HepG2 (cell line): Measurements from ENCODE around the gene CLRN3. TPM values are rescaled to one million over a fixed set of nuclear protein-coding genes. Genes with fewer than 3 reads are reported as not detected.

Experiments used
- ATAC-seq: fragments of 200-7000 bp; cut with Tn5 transposase; 3 replicates; pipeline ENCODE4 v1.9.1; 2020; ENCODE audit warnings: mild to moderate bottlenecking, moderate library complexity
- BruUV-seq: library from RNA; stranded (reverse); fragments of 400-500 nt; replicated peaks from 2 replicates; lab custom pipeline; 2021; lab: Mats Ljungman, UMichigan
- CTCF ChIA-PET: fragments of 300-600 bp; formaldehyde crosslinking; extraction: SDS; loops from one replicate; lab custom pipeline; 2021; ENCODE audit warnings: low total read pairs, inconsistent platforms, low intra/inter-chr PET ratio; lab: Yijun Ruan, JAX
- POLR2A ChIA-PET: fragments of 350-600 bp; sonication (Branson Sonifier 250); formaldehyde crosslinking; loops from one replicate; lab custom pipeline; 2020; ENCODE audit warnings: antibody characterized with exemption, inconsistent platforms; lab: Yijun Ruan, JAX
- DNase-seq: peaks from one replicate; pipeline ENCODE4 v3.0.0-alpha.2; 2015; ENCODE audit warnings: low spot score
- FAIRE-seq: peaks from 3 replicates; lab custom pipeline; 2011; peaks lifted over from hg19 to GRCh38; lab: Jason Lieb, UNC
- H2AFZ ChIP-seq: one replicate; pipeline ENCODE4 v1.6.1; 2011; ENCODE audit warnings: low read length, inconsistent platforms
- H3K27ac ChIP-seq: fragments of 300-600 bp; 3 replicates; pipeline ENCODE4 v1.8.0; 2011; ENCODE audit warnings: mixed run types, mild to moderate bottlenecking, mixed read lengths, low read length, inconsistent platforms; ENCODE audit not compliant: insufficient read depth; ENCODE audit errors: extremely low read length
- H3K27me3 ChIP-seq, 2 experiments: fragments of 200-600 bp in 1 of 2; 2 replicates in 1 of 2; 3 replicates in 1 of 2; pipeline versions ENCODE4 v1.6.0 to v1.8.0; 2011; ENCODE audit warnings: low read length in 2 of 2, mild to moderate bottlenecking in 2 of 2, moderate library complexity in 2 of 2, inconsistent platforms in 1 of 2; ENCODE audit not compliant: insufficient read depth in 2 of 2, control insufficient read depth in 1 of 2
- H3K36me3 ChIP-seq, 2 experiments: fragments of 200-600 bp in 1 of 2; replicated peaks in 1 of 2; 2 replicates in 1 of 2; 3 replicates in 1 of 2; pipeline versions ENCODE4 v1.5.1 to v1.8.0; 2011; ENCODE audit warnings: low read length in 2 of 2, inconsistent platforms in 1 of 2; ENCODE audit not compliant: insufficient read depth in 2 of 2, control insufficient read depth in 1 of 2
- H3K4me1 ChIP-seq: 2 replicates; pipeline ENCODE4 v1.5.1; 2012; ENCODE audit warnings: low read length, inconsistent platforms; ENCODE audit not compliant: insufficient read depth
- H3K4me2 ChIP-seq: 2 replicates; pipeline ENCODE4 v1.6.0; 2011; ENCODE audit warnings: low read depth, low read length, inconsistent platforms
- H3K4me3 ChIP-seq, 3 experiments: fragments of 200-600 bp in 1 of 3; sonication (generic), shearing (Covaris generic) in 1 of 3; replicated peaks in 1 of 3; 2 replicates each; pipeline ENCODE4 v1.5.1; 2011 to 2016; ENCODE audit warnings: low read length in 3 of 3, inconsistent platforms in 2 of 3, low read depth in 2 of 3, mild to moderate bottlenecking in 2 of 3, control low read depth in 1 of 3, mixed read lengths in 1 of 3; ENCODE audit not compliant: insufficient read depth in 1 of 3
- H3K79me2 ChIP-seq: one replicate; pipeline ENCODE4 v1.6.1; 2011; ENCODE audit warnings: low read length, inconsistent platforms; ENCODE audit not compliant: insufficient read depth
- H3K9ac ChIP-seq: 2 replicates; pipeline ENCODE4 v1.6.0; 2011; ENCODE audit warnings: mild to moderate bottlenecking, low read depth, low read length, inconsistent platforms; ENCODE audit not compliant: insufficient read depth
- H3K9me3 ChIP-seq: 2 replicates; pipeline ENCODE4 v1.5.1; 2012; ENCODE audit warnings: mild to moderate bottlenecking, low read length
- H4K20me1 ChIP-seq: 2 replicates; pipeline ENCODE4 v1.6.0; 2011; ENCODE audit warnings: inconsistent platforms, mild to moderate bottlenecking, low read length, moderate library complexity; ENCODE audit not compliant: insufficient read depth
- ATAD3A ChIP-seq: sonication (generic); formaldehyde crosslinking; IDR thresholded peaks from 2 replicates; pipeline ENCODE4 v1.4.0; 2020; ENCODE audit warnings: missing genetic modification reagents
- CC2D1A ChIP-seq: sonication (generic); formaldehyde crosslinking; IDR thresholded peaks from 2 replicates; pipeline ENCODE4 v1.8.1; 2023; ENCODE audit warnings: mild to moderate bottlenecking, missing genetic modification reagents
- GATAD1 ChIP-seq: IDR thresholded peaks from 2 replicates; pipeline ENCODE4 v1.6.1; 2016; ENCODE audit warnings: missing genetic modification reagents, missing compliant biosample characterization
- HNRNPH1 ChIP-seq: fragments of 200-400 bp; formaldehyde crosslinking; optimal IDR thresholded peaks from 2 replicates; pipeline ENCODE3; 2017; ENCODE audit warnings: mild to moderate bottlenecking, low read depth, low read length
- KAT2B ChIP-seq: fragments of 150-350 bp; IDR thresholded peaks from 2 replicates; pipeline ENCODE4 v1.6.1; 2014; ENCODE audit warnings: low read depth, low read length, borderline replicate concordance
- NR2C2 ChIP-seq: sonication (generic); formaldehyde crosslinking; IDR thresholded peaks from 2 replicates; pipeline ENCODE4 v1.4.0; 2020; ENCODE audit warnings: missing genetic modification reagents, mild to moderate bottlenecking, moderate library complexity, borderline replicate concordance
- NRL ChIP-seq: sonication (generic); formaldehyde crosslinking; IDR thresholded peaks from 2 replicates; pipeline ENCODE4 v1.5.0; 2020; ENCODE audit warnings: missing genetic modification reagents, mild to moderate bottlenecking, moderate library complexity, borderline replicate concordance
- RBM39 ChIP-seq: fragments of 200-400 bp; formaldehyde crosslinking; IDR thresholded peaks from one replicate; pipeline ENCODE4 v1.6.1; 2018; ENCODE audit warnings: antibody characterized with exemption, mild to moderate bottlenecking, low read depth, low read length; ENCODE audit not compliant: poor library complexity, severe bottlenecking
- SALL2 ChIP-seq: sonication (generic); formaldehyde crosslinking; IDR thresholded peaks from 2 replicates; pipeline ENCODE4 v1.8.1; 2023; ENCODE audit warnings: mild to moderate bottlenecking, missing genetic modification reagents, inconsistent platforms
- SMAD1 ChIP-seq: sonication (generic); formaldehyde crosslinking; IDR thresholded peaks from 2 replicates; pipeline ENCODE4 v1.4.0; 2020; ENCODE audit warnings: missing genetic modification reagents, low read depth, mild to moderate bottlenecking, borderline replicate concordance
- TGIF2 ChIP-seq: IDR thresholded peaks from 2 replicates; pipeline ENCODE4 v1.6.1; 2016; ENCODE audit warnings: control low read depth, missing compliant biosample characterization
- THAP8 ChIP-seq: sonication (generic); formaldehyde crosslinking; IDR thresholded peaks from 2 replicates; pipeline ENCODE4 v1.5.1; 2020; ENCODE audit warnings: missing genetic modification reagents, mild to moderate bottlenecking, borderline replicate concordance
- ZBTB1 ChIP-seq: sonication (generic); formaldehyde crosslinking; IDR thresholded peaks from 2 replicates; pipeline ENCODE4 v1.4.0; 2020; ENCODE audit warnings: missing genetic modification reagents, borderline replicate concordance
- ZNF234 ChIP-seq: sonication (generic); formaldehyde crosslinking; conservative IDR thresholded peaks from 2 replicates; pipeline ENCODE4 v1.5.1; 2020; ENCODE audit warnings: mild to moderate bottlenecking, missing genetic modification reagents
- ZNF546 ChIP-seq: sonication (generic); formaldehyde crosslinking; conservative IDR thresholded peaks from 2 replicates; pipeline ENCODE4 v1.8.1; 2023; ENCODE audit warnings: mild to moderate bottlenecking, missing genetic modification reagents
- ZNF724P ChIP-seq: sonication (generic); formaldehyde crosslinking; IDR thresholded peaks from 2 replicates; pipeline ENCODE4 v1.8.0; 2022; ENCODE audit warnings: missing genetic modification reagents, borderline replicate concordance
- ZNF772 ChIP-seq: sonication (generic); formaldehyde crosslinking; IDR thresholded peaks from 2 replicates; pipeline ENCODE4 v1.5.0; 2020; ENCODE audit warnings: mild to moderate bottlenecking, missing genetic modification reagents
- ZNF781 ChIP-seq: sonication (generic); formaldehyde crosslinking; IDR thresholded peaks from 2 replicates; pipeline ENCODE4 v1.5.1; 2020; ENCODE audit warnings: borderline replicate concordance, mild to moderate bottlenecking, missing genetic modification reagents; ENCODE audit errors: not compliant biosample characterization
- ZSCAN9 ChIP-seq: IDR thresholded peaks from 2 replicates; pipeline ENCODE4 v1.6.1; 2016; ENCODE audit warnings: borderline replicate concordance
- WGBS: methylation state at CpG from one replicate; pipeline ENCODE4 v1.1.6; 2017; ENCODE audit warnings: low lambda C conversion rate; 5-methylcytosine and 5-hydroxymethylcytosine counted together
- in situ Hi-C: cut with HindIII; loops from 2 replicates; pipeline ENCODE4 v1.10.0; 2017; ENCODE audit warnings: low pct_unique_long_range_greater_than_20kb; ENCODE audit not compliant: extremely low pct_ligation_motif_present
- intact Hi-C: fragments of 100-400 bp; cut with micrococcal nuclease; formaldehyde crosslinking; loops from one replicate; pipeline ENCODE4 v1.10.0; 2022; ENCODE audit not compliant: unreplicated experiment
- polyA plus RNA-seq, 8 experiments: library from polyadenylated mRNA; depleted of rRNA in 3 of 8; stranded (reverse) in 7 of 8; unstranded in 1 of 8; fragments of >200 nt; fragmentation: Illumina TruSeq in 4 of 8; extraction: Trizol in 4 of 8; gene quantifications; 2 replicates each; pipeline versions ENCODE4 v1.2.1 to v1.2.3, GENCODE V29; 2011 to 2016; ENCODE audit warnings: low read depth in 4 of 8, missing spikeins in 1 of 8, mixed read lengths in 1 of 8; ENCODE audit not compliant: insufficient read depth in 1 of 8
- total RNA-seq, 5 experiments: library from RNA; depleted of rRNA; stranded (reverse); fragments of >200 nt; fragmentation: Illumina TruSeq; extraction: Trizol; gene quantifications; 2 replicates each; pipeline ENCODE4 v1.2.3, GENCODE V29; 2016; ENCODE audit warnings: low read depth in 1 of 5
- TF ChIP-seq, protein P1 (sequence below): fragments of 450-650 bp; IDR thresholded peaks from 2 replicates; pipeline ENCODE4 v1.6.1; 2017

Gene CLRN3
- total and polyA plus RNA-seq, 2 of the 13 experiments (the other 11 are each of a cell fraction or from before 2014, with no cell fraction given): not detected

GRCh38 chr10:127832501-127832900, 60.2 kb downstream of the CLRN3 start:
- Histone ChIP-seq H4K20me1 (no peaks in the 10 kb centered on the region), H3K79me2 (no peaks in the 10 kb centered on the region), H3K9me3 (no peaks in the 10 kb centered on the region), H3K36me3 (no peaks in the 10 kb centered on the region), H3K4me2 (peak overlapping the region; percentile 27; the same call in 1 of the 2 replicates)
- in situ Hi-C loops: no loop called here
- no peak for TF ChIP-seq RBM39
- no peak for TF ChIP-seq ZSCAN9
- TF ChIP-seq CC2D1A (CRISPR knock-in tag): no peak
- no peak for TF ChIP-seq ZNF724P (CRISPR knock-in tag)
- no peak for TF ChIP-seq ZNF234 (CRISPR knock-in tag)
- no peak for TF ChIP-seq ATAD3A (CRISPR knock-in tag)
- TF ChIP-seq ZNF772 (CRISPR knock-in tag): no peak
- TF ChIP-seq ZNF781 (CRISPR knock-in tag): no peak
- TF ChIP-seq, all 625 proteins: peak for 0
- Histone ChIP-seq H3K27me3 (peaks cover 0 to 22% of the 10 kb centered on the region in 2 experiments; a peak in 2 of 5 replicates), H3K4me1 (no peaks in the 10 kb centered on the region), H3K27ac (no peak overlapping the region), H3K4me3 (no peak overlapping the region), H2AFZ (no peak overlapping the region), H3K9ac (no peak overlapping the region)
- ATAC-seq (no peak), FAIRE-seq (no peak), DNase-seq (no peak)
- intact Hi-C loops: no loop called here
- 3% methylated on average over 4 of the region's 4 CpGs for WGBS
- ChIA-PET POLR2A (no interaction called here), CTCF (no interaction called here)
- BruUV-seq: no TSS peak

GRCh38 chr10:127830414-127830813, 62.3 kb downstream of the CLRN3 start:
- BruUV-seq: no TSS peak
- Histone ChIP-seq H3K4me1 (no peaks in the 10 kb centered on the region), H4K20me1 (no peaks in the 10 kb centered on the region), H3K9ac (no peak overlapping the region), H3K36me3 (no peaks in the 10 kb centered on the region), H3K9me3 (no peaks in the 10 kb centered on the region), H3K4me3 (no peak overlapping the region), H3K4me2 (no peak overlapping the region), H2AFZ (no peak overlapping the region), H3K79me2 (no peaks in the 10 kb centered on the region), H3K27me3 (peaks cover 0 to 22% of the 10 kb centered on the region in 2 experiments; a peak in 2 of 5 replicates), H3K27ac (no peak overlapping the region)
- FAIRE-seq (no peak), ATAC-seq (no peak), DNase-seq (no peak)
- WGBS: 0% methylated on average over 4 of the region's 4 CpGs
- POLR2A ChIA-PET: no interaction called here
- CTCF ChIA-PET: no interaction called here
- intact Hi-C loops: no loop called here
- in situ Hi-C loops: no loop called here
- no peak for TF ChIP-seq THAP8 (CRISPR knock-in tag)
- TF ChIP-seq KAT2B: no peak
- no peak for TF ChIP-seq SMAD1 (CRISPR knock-in tag)
- no peak for TF ChIP-seq GATAD1 (CRISPR knock-in tag)
- TF ChIP-seq SALL2 (CRISPR knock-in tag): no peak
- TF ChIP-seq ZBTB1 (CRISPR knock-in tag): no peak
- TF ChIP-seq, protein P1, sequence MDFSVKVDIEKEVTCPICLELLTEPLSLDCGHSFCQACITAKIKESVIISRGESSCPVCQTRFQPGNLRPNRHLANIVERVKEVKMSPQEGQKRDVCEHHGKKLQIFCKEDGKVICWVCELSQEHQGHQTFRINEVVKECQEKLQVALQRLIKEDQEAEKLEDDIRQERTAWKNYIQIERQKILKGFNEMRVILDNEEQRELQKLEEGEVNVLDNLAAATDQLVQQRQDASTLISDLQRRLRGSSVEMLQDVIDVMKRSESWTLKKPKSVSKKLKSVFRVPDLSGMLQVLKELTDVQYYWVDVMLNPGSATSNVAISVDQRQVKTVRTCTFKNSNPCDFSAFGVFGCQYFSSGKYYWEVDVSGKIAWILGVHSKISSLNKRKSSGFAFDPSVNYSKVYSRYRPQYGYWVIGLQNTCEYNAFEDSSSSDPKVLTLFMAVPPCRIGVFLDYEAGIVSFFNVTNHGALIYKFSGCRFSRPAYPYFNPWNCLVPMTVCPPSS: no peak
- no peak for TF ChIP-seq NRL (CRISPR knock-in tag)
- TF ChIP-seq ZNF546 (CRISPR knock-in tag): no peak
- no peak for TF ChIP-seq TGIF2
- TF ChIP-seq HNRNPH1: no peak
- no peak for TF ChIP-seq NR2C2 (CRISPR knock-in tag)
